Adrenal gland (tissue), 12 donors: ENCODE results near the gene ING5. TPM values are rescaled to one million over a fixed set of nuclear protein-coding genes. Genes with fewer than 3 reads are reported as not detected.

Experiments used
- DNase-seq, 7 donors: peaks; one replicate each; pipeline ENCODE4 v3.0.0-alpha.2; 2019 to 2020
- H3K27ac ChIP-seq, 5 donors: fragments of 200-600 bp; sonication (generic) in 4 of 5; 1 replicate in 3 of 5; 2 replicates in 2 of 5; pipeline versions ENCODE4 v1.5.1 to v1.8.0; 2016 to 2020; ENCODE audit warnings: mild to moderate bottlenecking in 1 of 5
- H3K27me3 ChIP-seq: fragments of 200-600 bp; 2 replicates; pipeline ENCODE4 v1.8.0; 2021
- H3K36me3 ChIP-seq, 2 donors: fragments of 200-600 bp; replicated peaks in 1 of 2; 1 replicate in 1 of 2; 2 replicates in 1 of 2; pipeline versions ENCODE4 v1.5.1 to v1.8.0; 2018 to 2022
- H3K4me1 ChIP-seq, 2 donors: fragments of 200-600 bp; replicated peaks in 1 of 2; 1 replicate in 1 of 2; 2 replicates in 1 of 2; pipeline versions ENCODE4 v1.5.1 to v1.8.0; 2018 to 2021
- H3K4me3 ChIP-seq, 4 donors: fragments of 200-600 bp; sonication (generic) in 3 of 4; one replicate each; pipeline ENCODE4 v1.5.1; 2016 to 2018
- H3K9me3 ChIP-seq, 3 donors: fragments of 200-600 bp; sonication (generic) in 1 of 3; replicated peaks in 1 of 3; 1 replicate in 2 of 3; 2 replicates in 1 of 3; pipeline versions ENCODE4 v1.5.1 to v1.8.0; 2016 to 2021
- CTCF ChIP-seq, 6 experiments: fragments of 450-650 bp in 4 of 6; fragments of 200-600 bp in 2 of 6; sonication (generic) in 1 of 6; IDR thresholded peaks; 1 replicate in 5 of 6; 2 replicates in 1 of 6; pipeline versions ENCODE4 v1.5.1 to v1.8.0; 2016 to 2021; ENCODE audit warnings: antibody characterized with exemption in 6 of 6, mild to moderate bottlenecking in 2 of 6, moderate library complexity in 1 of 6
- POLR2A ChIP-seq, 2 donors: fragments of 450-650 bp; IDR thresholded peaks; one replicate each; pipeline ENCODE4 v1.6.1; 2017; ENCODE audit warnings: antibody characterized with exemption in 2 of 2, mild to moderate bottlenecking in 2 of 2, moderate library complexity in 1 of 2
- WGBS, 4 donors: extraction: QIAGEN DNeasy Blood & Tissue Kit in 2 of 4; methylation state at CpG; one replicate each; pipeline versions ENCODE4 v1.1.5 to v1.1.7; 2013 to 2017; 5-methylcytosine and 5-hydroxymethylcytosine counted together
- intact Hi-C, 2 donors: fragments of 100-400 bp; cut with DNase I; formaldehyde crosslinking; loops; one replicate each; pipeline versions ENCODE4 v1.14.1 to v1.15.0; 2022 to 2023
- polyA plus RNA-seq, 3 donors: library from polyadenylated mRNA; stranded (reverse); fragments of 200-250 nt in 2 of 3; fragments of 350-450 nt in 1 of 3; fragmentation: Illumina TruSeq in 1 of 3; extraction: RNeasy Lipid Tissue Mini Kit (QIAGEN cat#74804) in 1 of 3; gene quantifications; one replicate each; pipeline ENCODE4 v1.2.3, GENCODE V29; 2013 to 2014
- total RNA-seq, 9 donors: library from RNA; depleted of rRNA in 4 of 9; stranded (reverse); fragments of >200 nt in 4 of 9; fragments of 120-200 nt in 1 of 9; fragmentation: NEBNext Ultra II Directional in 1 of 9; extraction: Animal tissue kit (Norgen Biotek cat#: 25700) in 1 of 9; gene quantifications; one replicate each; pipeline versions ENCODE4 v1.1.0 to v1.2.4, GENCODE V29; 2013 to 2023
- donor health status: healthy with polysubstance abuse.
- donor health status: Bipolar disorder and iron deficiency.
- donor health status: DM: yes; HTN: yes; CAD: no.
- donor health status: DM: no; HTN: no; CAD: no.
- donor health status: DM: no; HTN: no; CAD: no.
- donor health status: DM: yes; HTN: yes; CAD: no.

The ING5 gene
- total and polyA plus RNA-seq, 12 donors, result 13.3 to 83.1 (median 31.7) TPM

DNA sequence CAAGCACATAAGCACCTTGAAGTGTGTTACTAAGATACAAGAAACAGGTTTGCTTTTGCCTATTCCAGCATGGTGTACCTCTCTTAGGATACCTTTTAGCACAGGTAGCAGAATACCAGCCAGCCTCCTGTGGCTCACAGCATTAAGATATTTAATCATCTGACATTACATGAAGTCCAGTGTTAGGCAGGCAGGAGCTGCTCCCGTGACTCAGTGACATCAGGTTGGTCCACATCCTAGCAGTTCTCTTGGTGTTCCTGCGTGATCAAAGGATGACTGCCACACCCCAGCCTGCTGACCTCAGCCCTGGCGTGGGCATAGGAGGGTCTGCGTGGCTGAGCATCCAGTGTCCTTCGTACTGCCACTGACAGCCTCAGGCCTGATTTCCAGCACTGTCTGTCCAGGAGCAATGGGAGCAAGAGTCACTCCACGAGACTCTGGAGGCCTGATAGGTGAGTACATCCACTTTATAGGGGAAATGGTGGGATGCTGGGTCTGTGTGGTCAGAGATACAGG is 11.6 kb upstream of the ING5 start:
- WGBS, 4 donors, result 79 to 88% (median 87%) methylated on average over 5 to 6 of the region's 6 CpGs

GRCh38 chr2:241692448-241692847 is 9.4 kb upstream of the ING5 start:
- 88 to 91% (median 89%) methylated on average over 4 to 6 of the region's 6 CpGs for WGBS, 4 donors
- intact Hi-C loops, result no loop called here
- Histone ChIP-seq H3K27me3 (no peaks in the 10 kb centered on the region), H3K9me3 (no peaks in the 10 kb centered on the region), H3K4me1 (peaks cover 6 to 13% of the 10 kb centered on the region in 2 donors), H3K36me3 (peaks cover 0 to 17% of the 10 kb centered on the region in 2 donors), H3K4me3 (no peak overlapping the region), H3K27ac (no peak overlapping the region)
- TF ChIP-seq POLR2A (IDR thresholded peaks at IDR 0.05) (no peak), CTCF (IDR thresholded peaks at IDR 0.05) (no peak)
- no peak for DNase-seq

More for the DNA sequence above, 11.6 kb upstream of the ING5 start:
- H3K27me3 ChIP-seq, result no peaks in the 10 kb centered on the region
- H3K27ac ChIP-seq, result no peak overlapping the region
- H3K36me3 ChIP-seq, result peaks cover 0 to 17% of the 10 kb centered on the region in 2 donors
- no peak overlapping the region for H3K4me3 ChIP-seq
- no peaks in the 10 kb centered on the region for H3K9me3 ChIP-seq
- intact Hi-C loops, result no loop called here
- peaks cover 6 to 23% of the 10 kb centered on the region in 2 donors for H3K4me1 ChIP-seq
- TF ChIP-seq CTCF (IDR thresholded peaks at IDR 0.05) (no peak), POLR2A (IDR thresholded peaks at IDR 0.05) (no peak)
- DNase-seq, result no peak

GRCh38 chr2:241695651-241696050 is 6.2 kb upstream of the ING5 start:
- H3K4me1 ChIP-seq, result no peaks in the 10 kb centered on the region
- no peak overlapping the region for H3K27ac ChIP-seq
- no peak for TF ChIP-seq CTCF (IDR thresholded peaks at IDR 0.05)
- no peak for DNase-seq
- 89 to 96% (median 94%) methylated on average over 4 of the region's 4 CpGs for WGBS, 4 donors
- no peak overlapping the region for H3K4me3 ChIP-seq
- H3K36me3 ChIP-seq, result peaks cover 0 to 9% of the 10 kb centered on the region in 2 donors
- no peaks in the 10 kb centered on the region for H3K9me3 ChIP-seq
- H3K27me3 ChIP-seq, result no peaks in the 10 kb centered on the region
- intact Hi-C loops, result no loop called here

DNA sequence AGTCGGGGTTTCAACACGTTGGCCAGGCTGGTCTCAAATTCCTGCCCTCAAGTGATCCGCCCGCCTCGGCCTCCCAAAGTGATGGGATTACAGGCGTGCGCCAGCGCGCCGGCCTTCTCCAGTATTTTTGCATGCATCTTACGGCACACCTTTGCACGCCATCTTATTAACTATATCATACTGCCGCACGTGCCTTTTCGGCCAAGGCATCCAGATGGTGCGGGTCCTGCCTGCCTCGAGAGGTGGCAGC is 765 bp upstream of the ING5 start:
- DNase-seq, result peak in 1 of 7 donors; percentile 89
- TF ChIP-seq POLR2A (IDR thresholded peaks at IDR 0.05), result no peak
- peak in 4 of 6 experiments; percentile 36 to 51 (median 38) for TF ChIP-seq CTCF (IDR thresholded peaks at IDR 0.05)
- WGBS, 4 donors, result 1 to 5% (median 4%) methylated on average over 12 to 17 of the region's 17 CpGs
- H3K27ac ChIP-seq, result peak overlapping the region in 4 of 5 donors; percentile 79 to 98 (median 85)
- peak overlapping the region in 2 of 4 donors; percentile 46 to 93 for H3K4me3 ChIP-seq
- peaks cover 0 to 13% of the 10 kb centered on the region in 2 donors for H3K4me1 ChIP-seq
- intact Hi-C loops, result no loop called here
- H3K9me3 ChIP-seq, result no peaks in the 10 kb centered on the region
- H3K27me3 ChIP-seq, result no peaks in the 10 kb centered on the region
- peaks cover 0 to 7% of the 10 kb centered on the region in 2 donors for H3K36me3 ChIP-seq
